Posterior vena cava (tissue), 2 donors: Measurements from ENCODE around the gene CDK5RAP2. TPM values are rescaled to one million over a fixed set of nuclear protein-coding genes. Genes with fewer than 3 reads are reported as not detected.
"Not testable (repeated sequence)": the region's sequence is repeated elsewhere in the genome, so short reads cannot be mapped to it uniquely, and the experiment has no call there.

Experiments
- DNase-seq: peaks from one replicate; pipeline ENCODE4 v3.0.0-alpha.2; 2020; ENCODE audit warnings: low spot score
- intact Hi-C, 2 donors: fragments of 100-400 bp; cut with DNase I; formaldehyde crosslinking; loops; one replicate each; pipeline versions ENCODE4 v1.14.1 to v1.14.2; 2022 to 2023
- total RNA-seq, 2 donors: library from RNA; stranded (reverse); fragmentation: NEBNext Ultra II Directional; extraction: Animal tissue kit (Norgen Biotek cat#: 25700); gene quantifications; one replicate each; pipeline ENCODE4 v1.2.1, GENCODE V29; 2021
- donor health status: DM: yes; HTN: yes; CAD: no.
- donor health status: DM: yes; HTN: yes; CAD: no.

Gene CDK5RAP2
- total RNA-seq, 2 donors from 2014 or later, result 47.2 to 50.2 TPM

GRCh38 chr9:120526534-120526933 lies 53.4 kb downstream of the CDK5RAP2 start:
- intact Hi-C loops, result no loop called here
- DNase-seq, result no peak

- intact Hi-C loops, result no loop called here
These were observed 55.1 kb downstream of the CDK5RAP2 start for GRCh38 chr9:120524863-120525262.

GRCh38 chr9:120524038-120524437 lies 55.9 kb downstream of the CDK5RAP2 start:
- intact Hi-C loops, result no loop called here
- DNase-seq, result no peak

More at GRCh38 chr9:120524863-120525262, 55.1 kb downstream of the CDK5RAP2 start:
- DNase-seq, result no peak

GRCh38 chr9:120522558-120522957 lies 57.4 kb downstream of the CDK5RAP2 start:
- intact Hi-C loops, result no loop called here
- no peak for DNase-seq

GRCh38 chr9:120522032-120522431 lies 57.9 kb downstream of the CDK5RAP2 start:
- intact Hi-C loops, result no loop called here

GRCh38 chr9:120521101-120521500 lies 58.9 kb downstream of the CDK5RAP2 start:
- intact Hi-C loops, result no loop called here
- no peak for DNase-seq

More at GRCh38 chr9:120522032-120522431, 57.9 kb downstream of the CDK5RAP2 start:
- no peak for DNase-seq

- DNase-seq, result not testable (repeated sequence)
- intact Hi-C loops, result loop anchor here in 1 of 2 donors (5.0 kb wide), 1 partner anchor 1199 kb away; no protein-coding TSS in a partner anchor
These were observed 64.0 kb downstream of the CDK5RAP2 start for GRCh38 chr9:120515996-120516395.

GRCh38 chr9:120515481-120515880 lies 64.5 kb downstream of the CDK5RAP2 start:
- intact Hi-C loops, result loop anchor here in 1 of 2 donors (5.0 kb wide), 1 partner anchor 1198 kb away; no protein-coding TSS in a partner anchor
- not testable (repeated sequence) for DNase-seq

GRCh38 chr9:120514405-120514804 lies 65.6 kb downstream of the CDK5RAP2 start:
- no peak for DNase-seq
- intact Hi-C loops, result no loop called here

- DNase-seq, result no peak
- intact Hi-C loops, result no loop called here
These were observed 66.1 kb downstream of the CDK5RAP2 start for GRCh38 chr9:120513825-120514396.

GRCh38 chr9:120510816-120511215 lies 69.2 kb downstream of the CDK5RAP2 start:
- DNase-seq, result no peak
- intact Hi-C loops, result no loop called here

- no peak for DNase-seq
- intact Hi-C loops, result no loop called here
These were observed 71.9 kb downstream of the CDK5RAP2 start for GRCh38 chr9:120507936-120508510.

GRCh38 chr9:120505186-120505585 lies 74.8 kb downstream of the CDK5RAP2 start:
- no peak for DNase-seq
- intact Hi-C loops, result no loop called here

- intact Hi-C loops, result no loop called here
These were observed 79.2 kb downstream of the CDK5RAP2 start for GRCh38 chr9:120500733-120501132.

GRCh38 chr9:120497865-120498264 lies 82.1 kb downstream of the CDK5RAP2 start:
- intact Hi-C loops, DNase-seq: not testable (repeated sequence)

More at GRCh38 chr9:120500733-120501132, 79.2 kb downstream of the CDK5RAP2 start:
- no peak for DNase-seq

GRCh38 chr9:120496438-120496837 lies 83.5 kb downstream of the CDK5RAP2 start:
- DNase-seq, intact Hi-C loops: not testable (repeated sequence)

- no peak for DNase-seq
- intact Hi-C loops, result no loop called here
These were observed 88.9 kb downstream of the CDK5RAP2 start for GRCh38 chr9:120490888-120491595.

- intact Hi-C loops, result no loop called here
- no peak for DNase-seq
These were observed 93.1 kb downstream of the CDK5RAP2 start for GRCh38 chr9:120486835-120487234.

GRCh38 chr9:120486347-120486746 lies 93.6 kb downstream of the CDK5RAP2 start:
- no peak for DNase-seq
- intact Hi-C loops, result no loop called here

- no peak for DNase-seq
- intact Hi-C loops, result no loop called here
These were observed 94.2 kb downstream of the CDK5RAP2 start for GRCh38 chr9:120485788-120486187.
